Ishikawa (cell line): ENCODE data around the gene NHSL2.

Experiments used
- CEBPB ChIP-seq: IDR thresholded peaks from 2 replicates; pipeline ENCODE4 v1.6.1; 2012
- CREB1 ChIP-seq: IDR thresholded peaks from 2 replicates; pipeline ENCODE4 v1.6.1; 2012; ENCODE audit warnings: low read depth
- EGR1 ChIP-seq: IDR thresholded peaks from 2 replicates; pipeline ENCODE4 v1.6.1; 2012
- EP300 ChIP-seq: IDR thresholded peaks from 2 replicates; pipeline ENCODE4 v1.6.1; 2012; ENCODE audit warnings: borderline replicate concordance
- FOXM1 ChIP-seq: IDR thresholded peaks from 2 replicates; pipeline ENCODE4 v1.6.1; 2012; ENCODE audit warnings: low read depth, borderline replicate concordance
- NFIC ChIP-seq: IDR thresholded peaks from 2 replicates; pipeline ENCODE4 v1.6.1; 2012
- RAD21 ChIP-seq: IDR thresholded peaks from 2 replicates; pipeline ENCODE4 v1.6.1; 2012; ENCODE audit warnings: low read depth
- TAF1 ChIP-seq: IDR thresholded peaks from 2 replicates; pipeline ENCODE4 v1.6.1; 2012; ENCODE audit warnings: low read depth, mild to moderate bottlenecking
- TCF12 ChIP-seq: IDR thresholded peaks from 2 replicates; pipeline ENCODE4 v1.6.1; 2012; ENCODE audit warnings: low read depth
- TEAD4 ChIP-seq: IDR thresholded peaks from 2 replicates; pipeline ENCODE4 v1.6.1; 2012
- YY1 ChIP-seq: IDR thresholded peaks from 2 replicates; pipeline ENCODE4 v1.6.1; 2012; ENCODE audit warnings: low read depth
- TF ChIP-seq, protein P1 (sequence below): IDR thresholded peaks from 2 replicates; pipeline ENCODE4 v1.6.1; 2012; ENCODE audit warnings: low read depth, mild to moderate bottlenecking
- TF ChIP-seq, protein P2 (sequence below): IDR thresholded peaks from 2 replicates; pipeline ENCODE4 v1.6.1; 2012

DNA sequence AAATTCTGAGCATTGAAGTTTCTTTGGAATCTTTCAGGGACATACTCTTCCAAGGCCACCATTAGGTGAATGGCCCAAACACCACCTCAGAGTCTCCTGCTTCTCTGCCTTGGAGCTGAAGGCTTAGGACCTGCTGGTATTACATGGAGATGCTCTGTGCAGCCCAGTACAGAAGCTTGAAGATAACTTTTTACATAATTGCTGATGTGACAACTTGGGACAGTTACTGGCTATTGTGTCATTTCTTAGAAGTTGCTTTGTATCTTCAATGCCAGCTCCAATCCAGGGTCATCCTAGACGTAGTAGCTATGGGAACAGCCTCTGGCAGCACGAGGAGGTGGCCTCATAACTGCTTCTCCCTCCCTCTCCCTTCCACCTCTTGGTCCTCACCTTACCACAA lies 160.6 kb downstream of the NHSL2 start:
- TF ChIP-seq EGR1 (no peak), RAD21 (no peak), EP300 (no peak), CREB1 (no peak), NFIC (no peak), YY1 (no peak), FOXM1 (no peak), CEBPB (no peak), TCF12 (no peak), TAF1 (no peak), TEAD4 (no peak)
- TF ChIP-seq, protein P1, sequence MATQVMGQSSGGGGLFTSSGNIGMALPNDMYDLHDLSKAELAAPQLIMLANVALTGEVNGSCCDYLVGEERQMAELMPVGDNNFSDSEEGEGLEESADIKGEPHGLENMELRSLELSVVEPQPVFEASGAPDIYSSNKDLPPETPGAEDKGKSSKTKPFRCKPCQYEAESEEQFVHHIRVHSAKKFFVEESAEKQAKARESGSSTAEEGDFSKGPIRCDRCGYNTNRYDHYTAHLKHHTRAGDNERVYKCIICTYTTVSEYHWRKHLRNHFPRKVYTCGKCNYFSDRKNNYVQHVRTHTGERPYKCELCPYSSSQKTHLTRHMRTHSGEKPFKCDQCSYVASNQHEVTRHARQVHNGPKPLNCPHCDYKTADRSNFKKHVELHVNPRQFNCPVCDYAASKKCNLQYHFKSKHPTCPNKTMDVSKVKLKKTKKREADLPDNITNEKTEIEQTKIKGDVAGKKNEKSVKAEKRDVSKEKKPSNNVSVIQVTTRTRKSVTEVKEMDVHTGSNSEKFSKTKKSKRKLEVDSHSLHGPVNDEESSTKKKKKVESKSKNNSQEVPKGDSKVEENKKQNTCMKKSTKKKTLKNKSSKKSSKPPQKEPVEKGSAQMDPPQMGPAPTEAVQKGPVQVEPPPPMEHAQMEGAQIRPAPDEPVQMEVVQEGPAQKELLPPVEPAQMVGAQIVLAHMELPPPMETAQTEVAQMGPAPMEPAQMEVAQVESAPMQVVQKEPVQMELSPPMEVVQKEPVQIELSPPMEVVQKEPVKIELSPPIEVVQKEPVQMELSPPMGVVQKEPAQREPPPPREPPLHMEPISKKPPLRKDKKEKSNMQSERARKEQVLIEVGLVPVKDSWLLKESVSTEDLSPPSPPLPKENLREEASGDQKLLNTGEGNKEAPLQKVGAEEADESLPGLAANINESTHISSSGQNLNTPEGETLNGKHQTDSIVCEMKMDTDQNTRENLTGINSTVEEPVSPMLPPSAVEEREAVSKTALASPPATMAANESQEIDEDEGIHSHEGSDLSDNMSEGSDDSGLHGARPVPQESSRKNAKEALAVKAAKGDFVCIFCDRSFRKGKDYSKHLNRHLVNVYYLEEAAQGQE = no peak
- TF ChIP-seq, protein P2, sequence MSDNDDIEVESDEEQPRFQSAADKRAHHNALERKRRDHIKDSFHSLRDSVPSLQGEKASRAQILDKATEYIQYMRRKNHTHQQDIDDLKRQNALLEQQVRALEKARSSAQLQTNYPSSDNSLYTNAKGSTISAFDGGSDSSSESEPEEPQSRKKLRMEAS = no peak
